Fibroblast of villous mesenchyme (primary cell): ENCODE measurements around the gene TMEM30A. TPM values are rescaled to one million over a fixed set of nuclear protein-coding genes. Genes with fewer than 3 reads are reported as not detected.
A peak's percentile ranks its signal among the peaks of the same experiment; 100 is the strongest.

Experiments
- DNase-seq: peaks from one replicate; pipeline ENCODE4 v3.0.0-alpha.2; 2010; ENCODE audit warnings: low read depth
- H3K4me3 ChIP-seq: 2 replicates; pipeline ENCODE4 v1.5.1; 2011; ENCODE audit warnings: low read depth, mild to moderate bottlenecking, low read length
- total RNA-seq: library from RNA; depleted of rRNA; stranded (reverse); fragments of >200 nt; gene quantifications from 2 replicates; pipeline ENCODE4 v1.2.3, GENCODE V29; 2012
- TF ChIP-seq, protein P1 (sequence below): IDR thresholded peaks from 2 replicates; pipeline ENCODE4 v1.5.1; 2012; ENCODE audit warnings: low read depth, mild to moderate bottlenecking, low read length; ENCODE audit not compliant: insufficient read depth

TMEM30A gene
- total RNA-seq, 1 donor, result 236 TPM

DNA sequence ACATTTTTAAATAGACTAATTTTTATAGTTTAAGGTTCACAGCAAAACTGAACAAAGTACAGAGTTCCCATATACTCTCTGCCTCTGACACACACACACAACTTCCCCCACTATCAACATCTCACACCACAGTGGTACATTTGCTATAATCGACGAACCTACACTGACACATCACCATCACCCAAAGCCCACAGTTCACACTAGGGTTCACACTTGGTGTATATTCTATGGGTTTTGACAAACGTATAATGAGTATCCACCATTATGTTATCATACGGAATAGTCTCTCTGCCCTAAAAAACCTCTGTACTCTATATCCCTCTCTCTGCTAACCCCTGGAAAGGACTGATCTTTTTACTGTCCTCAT is 15.6 kb downstream of the TMEM30A start:
- TF ChIP-seq, protein P1, sequence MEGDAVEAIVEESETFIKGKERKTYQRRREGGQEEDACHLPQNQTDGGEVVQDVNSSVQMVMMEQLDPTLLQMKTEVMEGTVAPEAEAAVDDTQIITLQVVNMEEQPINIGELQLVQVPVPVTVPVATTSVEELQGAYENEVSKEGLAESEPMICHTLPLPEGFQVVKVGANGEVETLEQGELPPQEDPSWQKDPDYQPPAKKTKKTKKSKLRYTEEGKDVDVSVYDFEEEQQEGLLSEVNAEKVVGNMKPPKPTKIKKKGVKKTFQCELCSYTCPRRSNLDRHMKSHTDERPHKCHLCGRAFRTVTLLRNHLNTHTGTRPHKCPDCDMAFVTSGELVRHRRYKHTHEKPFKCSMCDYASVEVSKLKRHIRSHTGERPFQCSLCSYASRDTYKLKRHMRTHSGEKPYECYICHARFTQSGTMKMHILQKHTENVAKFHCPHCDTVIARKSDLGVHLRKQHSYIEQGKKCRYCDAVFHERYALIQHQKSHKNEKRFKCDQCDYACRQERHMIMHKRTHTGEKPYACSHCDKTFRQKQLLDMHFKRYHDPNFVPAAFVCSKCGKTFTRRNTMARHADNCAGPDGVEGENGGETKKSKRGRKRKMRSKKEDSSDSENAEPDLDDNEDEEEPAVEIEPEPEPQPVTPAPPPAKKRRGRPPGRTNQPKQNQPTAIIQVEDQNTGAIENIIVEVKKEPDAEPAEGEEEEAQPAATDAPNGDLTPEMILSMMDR, result no peak
- DNase-seq, result no peak
- no peak overlapping the region for H3K4me3 ChIP-seq

DNA sequence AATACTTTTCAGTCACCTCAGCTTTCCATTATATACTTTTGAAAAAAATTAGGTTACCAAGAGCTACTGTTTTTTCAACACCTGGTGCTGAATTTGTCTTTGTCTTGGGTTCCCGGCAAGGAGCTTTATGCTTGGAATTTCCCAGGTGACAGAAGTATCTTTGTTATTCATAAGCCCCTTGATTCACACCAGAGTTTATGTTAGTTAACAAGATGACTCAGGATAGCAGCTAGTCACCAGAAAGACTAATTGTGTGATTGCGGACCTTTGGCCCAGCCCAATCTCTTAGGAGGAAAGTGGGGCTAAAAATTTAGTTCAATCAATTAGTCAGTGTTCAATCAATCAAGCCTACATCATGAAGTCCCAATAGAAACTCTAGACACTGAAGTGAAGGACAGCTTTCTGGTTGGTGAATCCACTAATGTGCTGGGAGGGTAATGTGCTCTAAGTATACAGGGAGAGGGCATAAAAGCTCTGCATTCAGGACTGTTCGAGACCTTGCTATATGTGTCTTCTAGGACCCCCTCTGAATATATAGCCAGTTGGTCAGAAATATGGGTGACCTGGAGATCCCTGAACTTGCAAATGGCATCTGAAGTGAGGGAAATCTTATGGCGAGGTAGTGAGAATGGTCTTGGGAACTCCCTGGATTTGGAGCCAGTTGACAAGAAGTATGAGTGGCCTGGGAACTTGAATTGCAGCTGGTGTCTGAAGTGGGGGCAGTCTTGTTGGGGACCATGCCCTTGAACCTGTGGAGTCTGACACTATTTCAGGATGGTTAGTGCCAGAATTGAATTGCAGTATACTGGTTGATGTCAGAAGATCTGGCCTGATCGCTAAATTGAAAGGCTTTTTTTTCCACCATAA is 16.2 kb downstream of the TMEM30A start:
- no peak for DNase-seq
- no peak overlapping the region for H3K4me3 ChIP-seq
- TF ChIP-seq, protein P1, result no peak

DNA sequence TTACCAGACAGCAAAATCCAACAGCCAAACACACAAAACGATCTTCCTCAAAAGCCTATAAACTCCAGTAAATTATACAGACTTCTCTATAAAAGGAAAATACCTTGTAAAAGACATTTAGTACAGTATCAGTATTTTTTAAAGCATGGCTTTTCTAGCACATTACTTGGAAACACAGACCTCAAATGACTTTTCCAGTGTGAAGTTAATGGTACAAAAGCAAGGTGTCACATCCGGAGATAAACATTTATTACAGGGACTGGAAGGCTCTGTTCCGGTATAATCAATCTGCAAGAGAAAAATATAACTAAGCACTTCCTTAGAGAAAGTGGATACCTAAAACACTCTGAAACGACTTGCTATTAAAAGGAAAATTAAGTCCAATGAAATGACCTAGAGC is 17.1 kb downstream of the TMEM30A start:
- no peak overlapping the region for H3K4me3 ChIP-seq
- TF ChIP-seq, protein P1, result no peak
- DNase-seq, result no peak

DNA sequence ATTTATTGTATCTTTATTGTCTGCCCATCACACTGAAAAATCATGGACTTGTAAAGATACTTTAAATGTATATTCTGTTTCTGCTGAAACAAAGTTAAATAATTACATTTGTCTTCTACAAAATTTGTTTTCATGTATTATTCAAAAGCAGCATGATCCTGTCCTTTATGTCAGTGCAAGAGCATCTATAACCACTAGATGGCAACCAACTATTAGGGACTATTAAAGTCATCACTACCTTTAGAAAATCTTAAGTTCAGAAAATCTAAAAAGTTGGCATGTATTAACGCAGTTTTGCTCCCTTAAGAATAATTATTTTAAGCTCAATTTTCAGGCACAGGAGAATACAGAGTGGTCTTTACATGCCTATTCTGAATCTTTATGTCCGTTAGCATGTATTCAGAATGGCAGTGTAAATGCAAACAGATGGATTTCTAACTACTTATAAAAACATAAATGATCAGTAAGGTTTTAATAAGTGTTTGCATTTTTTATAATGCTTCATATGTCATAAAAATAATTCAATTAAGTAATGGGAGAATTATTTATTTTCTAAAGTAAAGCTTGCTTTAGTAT is 17.8 kb downstream of the TMEM30A start:
- DNase-seq, result peak; percentile 69
- TF ChIP-seq, protein P1, result peak; percentile 81
- no peak overlapping the region for H3K4me3 ChIP-seq

DNA sequence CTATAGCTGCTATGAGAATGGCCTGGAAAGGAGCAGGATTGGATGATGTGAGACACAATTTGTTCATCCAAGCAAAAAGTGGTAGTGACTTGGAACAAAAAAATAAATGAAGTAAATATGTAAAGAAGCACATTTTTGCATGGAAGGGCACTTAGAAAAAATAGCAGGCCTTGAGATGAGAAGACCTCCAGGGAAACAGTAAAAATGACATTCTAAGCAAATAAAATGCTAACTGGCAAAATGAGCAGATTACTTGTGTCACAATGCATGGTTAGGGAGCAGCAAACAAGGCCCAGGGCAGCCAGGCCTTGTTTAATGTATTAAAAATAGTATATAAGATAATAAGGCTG is 21.2 kb downstream of the TMEM30A start:
- no peak for DNase-seq
- TF ChIP-seq, protein P1, result no peak
- no peak overlapping the region for H3K4me3 ChIP-seq

DNA sequence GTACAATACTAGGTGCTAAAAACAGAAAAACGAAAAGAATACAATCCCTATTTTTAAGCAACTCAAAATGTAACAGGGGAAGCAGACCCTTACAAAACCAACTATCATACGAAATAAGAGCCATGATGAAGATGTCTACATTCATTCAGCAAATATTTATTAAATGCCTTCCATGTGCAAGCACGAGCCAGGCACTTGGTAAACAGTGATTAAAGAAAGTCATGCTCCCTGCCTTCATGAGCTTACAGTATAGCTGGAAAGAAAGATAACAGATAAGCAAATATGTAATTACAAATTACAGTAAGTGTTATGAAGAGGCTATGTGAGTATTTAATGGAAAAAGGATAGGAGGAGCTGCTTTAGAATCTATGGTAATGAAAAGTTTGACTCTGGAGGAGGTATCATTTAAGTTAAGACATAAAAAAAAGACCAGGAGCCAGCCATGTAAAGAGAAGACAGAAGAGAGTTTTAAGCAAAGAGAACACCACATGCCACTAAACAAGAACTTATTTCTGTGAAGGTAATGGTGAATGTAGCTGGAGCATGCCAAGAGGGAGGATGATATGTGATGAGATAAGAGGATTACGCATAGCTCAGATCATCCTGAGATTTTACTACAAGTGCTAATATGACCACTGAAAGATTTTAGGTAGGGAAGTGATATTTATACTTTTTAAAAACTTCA is 21.7 kb downstream of the TMEM30A start:
- no peak overlapping the region for H3K4me3 ChIP-seq
- TF ChIP-seq, protein P1, result no peak
- DNase-seq, result no peak
